Endodermal cell (in vitro differentiated cells): ENCODE results near the gene RTCB. TPM values are rescaled to one million over a fixed set of nuclear protein-coding genes. Genes with fewer than 3 reads are reported as not detected.
"Not testable (repeated sequence)": the region's sequence is repeated elsewhere in the genome, so short reads cannot be mapped to it uniquely, and the experiment has no call there.

ENCODE experiments used
- DNase-seq: peaks from one replicate; pipeline ENCODE4 v3.0.0-alpha.2; 2017
- H3K27ac ChIP-seq: 2 replicates; pipeline ENCODE4 v1.5.1; 2013; ENCODE audit warnings: mild to moderate bottlenecking, low read depth, low read length, moderate library complexity
- H3K27me3 ChIP-seq: 2 replicates; pipeline ENCODE4 v1.6.1; 2013; ENCODE audit warnings: mild to moderate bottlenecking, low read length, moderate library complexity; ENCODE audit not compliant: insufficient read depth, control insufficient read depth, poor library complexity, severe bottlenecking
- H3K36me3 ChIP-seq: 2 replicates; pipeline ENCODE4 v1.7.0; 2013; ENCODE audit warnings: mild to moderate bottlenecking, low read length, moderate library complexity; ENCODE audit not compliant: control insufficient read depth, insufficient read depth
- H3K4me1 ChIP-seq: one replicate; pipeline ENCODE4 v1.7.0; 2013; ENCODE audit warnings: low read length; ENCODE audit not compliant: control insufficient read depth, insufficient read depth
- H3K4me3 ChIP-seq: 2 replicates; pipeline ENCODE4 v1.5.1; 2013; ENCODE audit warnings: mild to moderate bottlenecking, low read length, moderate library complexity
- H3K9ac ChIP-seq: 2 replicates; pipeline ENCODE4 v1.6.1; 2013; ENCODE audit warnings: mild to moderate bottlenecking, low read length, moderate library complexity; ENCODE audit not compliant: poor library complexity, severe bottlenecking; ENCODE audit errors: extremely low read depth
- H3K9me3 ChIP-seq: 2 replicates; pipeline ENCODE4 v1.6.1; 2013; ENCODE audit warnings: mild to moderate bottlenecking, low read length, moderate library complexity; ENCODE audit not compliant: control insufficient read depth
- H3K27ac Mint-ChIP-seq: 2 replicates; pipeline ENCODE4 v1.8.0; 2020; ENCODE audit warnings: mixed read lengths
- H3K27me3 Mint-ChIP-seq: 2 replicates; pipeline ENCODE4 v1.8.0; 2021; ENCODE audit warnings: mild to moderate bottlenecking, mixed read lengths; ENCODE audit not compliant: insufficient read depth
- H3K36me3 Mint-ChIP-seq: 2 replicates; pipeline ENCODE4 v1.8.0; 2020; ENCODE audit warnings: low read depth, mixed read lengths
- H3K4me1 Mint-ChIP-seq: 2 replicates; pipeline ENCODE4 v1.8.0; 2020; ENCODE audit warnings: mixed read lengths
- H3K4me3 Mint-ChIP-seq: 2 replicates; pipeline ENCODE4 v1.8.0; 2020; ENCODE audit warnings: mild to moderate bottlenecking, moderate library complexity, mixed read lengths
- H3K9me3 Mint-ChIP-seq: 2 replicates; pipeline ENCODE4 v1.8.0; 2020; ENCODE audit warnings: mild to moderate bottlenecking, mixed read lengths
- CTCF ChIP-seq: fragments of 200-600 bp; sonication (generic); conservative IDR thresholded peaks from 2 replicates; pipeline ENCODE4 v1.5.0; 2021; ENCODE audit warnings: antibody characterized with exemption, mild to moderate bottlenecking
- WGBS, 2 experiments: methylation state at CpG; one replicate each; pipeline versions ENCODE4 v1.1.5 to v1.1.7; 2013; ENCODE audit warnings: missing lambda C conversion rate in 2 of 2, mixed read lengths in 1 of 2; ENCODE audit not compliant: insufficient coverage in 1 of 2, insufficient read length in 1 of 2; 5-methylcytosine and 5-hydroxymethylcytosine counted together
- total RNA-seq, 2 donors: library from RNA; stranded (reverse); fragmentation: NEBNext Ultra II Directional in 1 of 2; extraction: Animal tissue kit (Norgen Biotek cat#: 25700) in 1 of 2; gene quantifications; 2 replicates in 1 of 2; 3 replicates in 1 of 2; pipeline ENCODE4 v1.2.1, GENCODE V29; 2021

The RTCB gene
- total RNA-seq, 2 donors from 2014 or later = 113 to 126 TPM

- H3K9me3 Mint-ChIP-seq = no peaks in the 10 kb centered on the region
- Histone ChIP-seq H3K9me3 (no peaks in the 10 kb centered on the region), H3K9ac (no peak overlapping the region), H3K4me3 (no peak overlapping the region), H3K4me1 (no peaks in the 10 kb centered on the region), H3K27me3 (no peaks in the 10 kb centered on the region), H3K36me3 (no peaks in the 10 kb centered on the region), H3K27ac (no peak overlapping the region)
- H3K4me3 Mint-ChIP-seq = no peak overlapping the region
- no peak for DNase-seq
- H3K4me1 Mint-ChIP-seq = peaks cover 5% of the 10 kb centered on the region
- H3K27me3 Mint-ChIP-seq = no peaks in the 10 kb centered on the region
- H3K36me3 Mint-ChIP-seq = no peaks in the 10 kb centered on the region
- WGBS, 2 experiments = 95 to 96% methylated on average over 17 to 28 of the region's 28 CpGs
- no peak for TF ChIP-seq CTCF
- H3K27ac Mint-ChIP-seq = no peak overlapping the region
Measured at GRCh38 chr22:32353292-32353691, 58.8 kb downstream of the RTCB start.

- Mint-ChIP-seq H3K27me3 (no peaks in the 10 kb centered on the region), H3K9me3 (no peaks in the 10 kb centered on the region), H3K36me3 (no peaks in the 10 kb centered on the region), H3K27ac (no peak overlapping the region), H3K4me3 (no peak overlapping the region), H3K4me1 (no peaks in the 10 kb centered on the region)
- Histone ChIP-seq H3K27ac (no peak overlapping the region), H3K4me3 (no peak overlapping the region), H3K9ac (no peak overlapping the region), H3K36me3 (no peaks in the 10 kb centered on the region), H3K9me3 (no peaks in the 10 kb centered on the region), H3K4me1 (no peaks in the 10 kb centered on the region), H3K27me3 (no peaks in the 10 kb centered on the region)
- peak; percentile 60 for DNase-seq
- TF ChIP-seq CTCF = no peak
- WGBS, 2 experiments = 82 to 95% methylated on average over 3 to 14 of the region's 14 CpGs
Measured at GRCh38 chr22:32352681-32353080, 59.4 kb downstream of the RTCB start.

- H3K9me3 Mint-ChIP-seq, H3K9me3 ChIP-seq, H3K27ac ChIP-seq, H3K9ac ChIP-seq, H3K36me3 ChIP-seq, H3K27me3 ChIP-seq, H3K4me3 Mint-ChIP-seq, H3K36me3 Mint-ChIP-seq, H3K4me1 Mint-ChIP-seq, H3K27me3 Mint-ChIP-seq, DNase-seq, H3K4me1 ChIP-seq, H3K27ac Mint-ChIP-seq, H3K4me3 ChIP-seq: not testable (repeated sequence)
- 100% methylated on average over 1 of the region's 1 CpG; no CpG with 5 or more reads in 1 of the 2 experiments for WGBS, 2 experiments
Measured at GRCh38 chr22:32351875-32352274, 60.2 kb downstream of the RTCB start.

- H3K27ac Mint-ChIP-seq = no peak overlapping the region
- peaks cover 3% of the 10 kb centered on the region for H3K9me3 Mint-ChIP-seq
- Histone ChIP-seq H3K27me3 (no peaks in the 10 kb centered on the region), H3K9ac (no peak overlapping the region), H3K27ac (no peak overlapping the region), H3K36me3 (no peaks in the 10 kb centered on the region), H3K9me3 (no peaks in the 10 kb centered on the region), H3K4me3 (no peak overlapping the region), H3K4me1 (no peaks in the 10 kb centered on the region)
- no peak for DNase-seq
- no peaks in the 10 kb centered on the region for H3K4me1 Mint-ChIP-seq
- no peak overlapping the region for H3K4me3 Mint-ChIP-seq
- H3K36me3 Mint-ChIP-seq = no peaks in the 10 kb centered on the region
- WGBS, 2 experiments = 60 to 70% methylated on average over 1 to 4 of the region's 6 CpGs
- no peaks in the 10 kb centered on the region for H3K27me3 Mint-ChIP-seq
- TF ChIP-seq CTCF = no peak
Measured at GRCh38 chr22:32348031-32348611, 63.9 kb downstream of the RTCB start.
